GM18951 (cell line): Measurements from ENCODE around the gene ZNRF2.

ENCODE experiments used
- POLR2A ChIP-seq: IDR thresholded peaks from 4 replicates; pipeline ENCODE4 v1.6.1; 2011; ENCODE audit warnings: mild to moderate bottlenecking; ENCODE audit not compliant: insufficient read length, insufficient read depth; ENCODE audit errors: extremely low read depth
- in situ Hi-C: fragments of 300-500 bp; cut with MboI; formaldehyde crosslinking; loops from one replicate; pipeline ENCODE4 v1.12.0; 2022; ENCODE audit warnings: low sequenced_read_pairs, mixed read lengths, inconsistent platforms; ENCODE audit not compliant: unreplicated experiment

The ZNRF2 gene

DNA sequence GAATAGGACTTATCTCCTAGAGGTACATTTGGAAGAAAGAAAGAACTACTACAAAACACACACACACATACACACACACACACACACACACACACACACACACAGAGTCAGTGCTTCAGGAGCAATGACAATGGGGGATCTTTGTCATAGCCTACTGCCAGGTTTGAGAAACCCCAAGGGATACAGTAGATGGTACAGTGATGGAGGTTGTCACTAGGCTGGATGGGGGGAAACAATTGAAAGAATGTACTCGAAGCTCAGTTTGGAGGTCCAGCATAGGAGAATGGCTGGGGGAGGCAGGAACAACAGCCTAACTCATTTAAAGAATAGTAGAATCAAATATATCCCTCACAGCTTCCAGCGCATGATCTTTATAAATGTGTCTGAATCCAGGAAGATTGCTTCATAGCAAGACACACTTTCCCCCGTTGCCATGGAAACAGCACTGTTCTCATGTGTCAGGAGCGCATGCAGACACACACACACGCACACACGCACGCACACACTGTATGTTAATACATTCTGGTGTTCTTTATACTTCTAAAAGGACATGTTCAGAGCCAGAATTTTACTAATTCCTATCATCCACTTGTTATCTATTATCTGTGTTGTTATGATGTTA, 32.6 kb upstream of the ZNRF2 start:
- in situ Hi-C loops, result loop anchor here (25.0 kb wide), 1 partner anchor 310 kb away; no protein-coding TSS in a partner anchor
- no peak for TF ChIP-seq POLR2A

DNA sequence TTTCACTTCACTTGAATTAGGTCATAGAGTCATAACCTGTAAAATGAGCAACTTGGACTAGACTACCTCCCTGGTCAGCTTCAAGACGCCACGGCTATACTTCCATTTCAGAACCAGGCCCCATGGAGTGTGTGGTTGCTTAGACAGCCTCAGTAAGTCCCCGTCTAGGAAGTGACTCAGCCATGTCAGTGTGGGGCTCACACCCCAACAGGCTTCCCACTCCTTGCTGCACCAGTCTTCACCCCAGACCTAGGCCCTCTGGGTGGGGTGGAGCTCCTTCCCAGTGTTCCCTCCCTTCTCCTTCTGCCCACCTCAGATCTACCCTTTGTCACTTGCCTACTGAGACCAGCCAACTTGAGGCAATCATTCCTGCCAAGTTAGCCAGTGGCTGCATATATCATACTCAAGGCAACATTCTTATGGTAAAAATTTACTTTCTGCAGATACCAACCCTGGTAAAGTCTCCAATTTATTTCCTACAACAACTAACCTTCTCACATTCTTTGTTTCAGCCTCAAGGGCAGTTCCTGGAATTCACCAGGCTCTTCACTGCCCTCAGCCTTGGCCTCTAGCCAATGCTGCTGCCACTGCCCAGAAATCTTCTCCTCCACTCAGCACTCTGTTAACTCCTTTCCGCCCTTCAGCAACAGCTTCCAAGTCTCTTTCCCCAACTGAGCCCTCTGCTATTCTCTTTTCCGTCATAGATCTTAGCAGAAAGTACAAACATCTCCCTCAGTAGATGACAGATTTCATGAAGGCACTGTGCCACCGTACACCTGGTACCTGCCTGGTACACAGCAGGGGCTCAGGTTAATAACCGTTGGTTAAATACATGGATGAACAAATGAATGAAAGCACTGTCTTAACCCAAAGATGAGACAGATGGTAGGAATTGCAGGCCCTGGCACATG, 31.3 kb upstream of the ZNRF2 start:
- no peak for TF ChIP-seq POLR2A
- in situ Hi-C loops, result loop anchor here (25.0 kb wide), 1 partner anchor 309 kb away; no protein-coding TSS in a partner anchor

DNA sequence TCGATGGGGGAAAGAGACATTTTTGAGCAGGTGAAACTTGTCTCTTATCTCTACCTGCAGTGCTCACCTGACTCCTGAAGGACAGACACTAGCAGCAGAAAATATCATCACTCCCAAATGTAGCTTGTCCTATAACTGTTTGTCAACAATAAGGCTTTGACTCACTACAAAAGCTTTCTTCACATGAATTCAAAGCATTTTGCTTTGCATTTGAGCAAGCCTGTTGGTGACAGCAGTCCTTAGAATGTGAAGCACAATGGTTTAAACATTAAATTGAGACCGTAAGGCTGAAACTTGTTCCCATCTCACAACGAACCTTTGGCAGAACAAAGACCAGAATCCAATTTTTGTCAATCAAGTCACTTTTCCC, 30.6 kb upstream of the ZNRF2 start:
- in situ Hi-C loops, result loop anchor here (25.0 kb wide), 1 partner anchor 309 kb away; no protein-coding TSS in a partner anchor
- TF ChIP-seq POLR2A, result no peak

DNA sequence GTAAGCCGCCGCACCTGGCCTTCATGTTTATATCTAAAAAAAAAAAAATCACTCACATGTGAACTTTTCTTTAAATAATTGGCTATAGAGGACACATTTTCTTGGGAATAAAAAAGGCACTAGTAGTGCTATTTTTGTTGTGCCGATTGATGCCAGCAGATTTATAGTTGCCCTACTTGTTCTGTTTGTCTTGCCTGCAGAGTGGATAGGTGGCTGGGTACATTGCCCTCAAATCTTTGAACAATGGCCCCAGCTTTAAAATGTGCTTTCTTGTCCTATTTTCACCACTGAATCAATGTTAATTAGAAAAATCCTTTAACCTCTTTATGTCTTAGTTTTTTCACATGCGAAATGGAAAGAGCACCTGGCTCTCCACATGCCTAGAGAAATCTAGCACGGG, 30.1 kb upstream of the ZNRF2 start:
- in situ Hi-C loops, result loop anchor here (25.0 kb wide), 1 partner anchor 308 kb away; no protein-coding TSS in a partner anchor
- no peak for TF ChIP-seq POLR2A

DNA sequence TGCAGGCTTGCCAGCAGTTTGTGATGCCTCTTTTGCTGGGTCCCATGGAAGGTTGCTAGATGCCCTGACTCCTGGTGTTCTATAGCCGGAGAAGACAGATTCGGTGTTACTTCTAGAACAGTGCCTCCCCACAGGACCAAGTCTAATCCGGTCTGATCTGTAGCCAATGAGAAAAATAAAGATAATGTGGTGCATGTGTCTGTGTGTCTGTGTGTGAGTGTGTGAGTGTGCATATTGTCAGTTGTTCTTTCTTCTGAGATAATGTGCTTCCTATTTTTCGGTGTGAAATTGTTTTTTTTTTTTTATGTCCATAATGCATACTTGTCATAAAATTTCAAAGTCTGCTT, 29.7 kb upstream of the ZNRF2 start:
- in situ Hi-C loops, result loop anchor here (25.0 kb wide), 1 partner anchor 308 kb away; no protein-coding TSS in a partner anchor
- no peak for TF ChIP-seq POLR2A

DNA sequence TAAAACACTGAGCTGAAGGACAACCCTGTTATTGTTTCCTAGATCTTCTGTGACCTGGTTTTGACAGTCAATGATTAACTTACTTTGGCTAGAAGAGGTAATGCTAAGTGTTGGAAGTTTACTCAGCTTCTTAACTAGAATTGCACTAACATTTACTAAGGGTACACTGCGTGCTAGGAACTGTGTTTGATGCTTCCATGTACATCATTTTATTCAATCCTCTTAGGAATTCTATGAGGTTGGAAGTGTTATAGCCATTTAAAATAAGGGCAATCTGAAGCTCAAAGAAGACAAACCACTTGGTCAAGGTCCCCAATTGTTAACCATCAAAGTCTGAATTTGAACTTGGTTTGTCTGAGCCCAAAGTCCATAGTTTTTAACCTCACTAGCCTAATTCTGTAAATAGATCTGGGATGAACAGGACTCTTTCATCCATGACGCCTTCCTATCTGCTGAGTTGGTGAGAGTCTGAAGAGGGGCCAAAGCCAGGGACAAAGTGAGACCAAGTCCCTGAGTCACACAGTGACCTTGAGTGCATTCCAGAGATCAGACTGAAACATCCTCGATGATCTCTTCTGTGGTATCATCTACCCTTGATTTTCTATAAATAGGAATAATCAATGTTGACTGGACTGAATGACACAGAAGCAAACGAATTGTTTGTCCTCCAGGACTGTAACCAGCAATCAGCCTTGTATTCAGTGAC, 29.2 kb upstream of the ZNRF2 start:
- in situ Hi-C loops, result loop anchor here (25.0 kb wide), 1 partner anchor 307 kb away; no protein-coding TSS in a partner anchor
- TF ChIP-seq POLR2A, result no peak

DNA sequence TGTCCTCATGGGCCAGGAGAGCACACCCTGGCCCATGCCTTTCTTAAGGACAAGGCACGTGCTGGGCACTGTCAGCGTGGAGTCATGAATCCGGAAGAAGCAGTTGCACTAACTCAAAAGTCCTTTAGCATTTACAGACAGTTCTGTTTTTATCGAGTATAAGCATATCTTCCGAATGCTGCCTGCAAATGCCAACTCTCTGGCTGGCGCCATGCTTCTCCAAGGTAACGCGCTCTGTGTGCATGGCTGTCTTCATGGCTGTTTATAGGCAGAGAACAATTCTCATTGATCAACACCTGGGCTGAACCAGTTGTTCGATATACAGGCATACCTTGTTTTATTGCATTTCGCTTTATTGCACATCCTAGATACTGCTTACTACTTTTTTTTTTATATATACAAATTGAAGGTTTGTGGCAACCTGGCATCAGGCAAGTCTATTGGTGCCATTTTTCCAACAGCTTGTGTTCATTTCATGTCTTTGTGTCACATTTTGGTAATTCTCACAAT, 28.0 kb upstream of the ZNRF2 start:
- TF ChIP-seq POLR2A, result no peak
- in situ Hi-C loops, result loop anchor here (25.0 kb wide), 1 partner anchor 306 kb away; no protein-coding TSS in a partner anchor

DNA sequence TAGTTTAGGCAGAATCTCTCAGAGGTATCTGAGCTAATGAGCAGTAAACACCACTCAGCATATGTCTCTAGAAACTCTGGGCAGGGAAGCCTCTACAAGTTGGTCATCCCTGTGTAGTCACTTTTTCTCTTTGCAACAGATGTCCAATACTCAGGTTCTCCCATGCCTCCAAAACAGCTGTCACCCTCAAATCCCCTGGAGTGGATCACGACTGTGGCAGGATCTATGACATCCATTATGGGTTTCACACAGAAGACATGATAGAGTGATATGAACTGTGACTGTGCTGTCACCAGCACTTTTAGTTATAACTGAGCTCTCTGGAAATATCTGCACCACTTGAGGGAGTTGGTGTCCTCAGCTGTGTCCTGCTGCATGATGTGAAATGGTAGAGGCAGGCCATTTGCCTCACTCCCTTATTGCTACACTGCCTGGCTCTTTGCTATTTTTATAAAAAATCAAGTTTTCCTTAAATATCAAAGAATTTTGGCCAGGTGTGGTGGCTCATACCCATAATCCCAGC, 24.1 kb upstream of the ZNRF2 start:
- in situ Hi-C loops, result loop anchor here (25.0 kb wide), 1 partner anchor 302 kb away; no protein-coding TSS in a partner anchor
- TF ChIP-seq POLR2A, result no peak

DNA sequence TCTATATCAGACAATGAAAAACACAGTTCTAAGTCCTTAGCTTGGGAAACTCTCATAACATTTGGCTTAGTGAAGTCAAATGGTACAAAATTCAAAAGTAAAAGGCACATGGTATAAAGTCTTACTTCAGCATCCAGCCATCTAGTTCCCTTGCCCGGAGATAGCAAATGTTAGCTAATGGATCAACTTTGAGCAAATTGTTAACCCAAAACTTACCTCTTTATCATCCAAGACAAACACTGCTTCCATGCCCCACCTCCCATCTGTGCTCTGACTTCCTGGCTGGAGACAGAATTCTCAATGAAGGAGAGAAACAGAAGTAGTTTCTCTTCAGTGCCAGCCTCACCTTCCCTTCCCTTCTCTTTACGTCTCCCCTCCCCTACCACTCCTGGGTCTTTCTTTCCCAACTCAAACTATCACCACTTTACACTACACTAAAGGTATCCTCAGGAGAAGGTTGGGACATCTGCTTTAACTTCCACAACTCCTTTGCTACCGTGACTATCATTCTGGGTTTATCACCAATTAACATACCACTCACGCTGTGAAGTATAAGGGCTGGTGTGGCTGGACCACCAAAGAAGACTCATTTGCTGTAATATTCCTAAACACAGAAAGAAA, 21.2 kb upstream of the ZNRF2 start:
- in situ Hi-C loops, result loop anchor here (25.0 kb wide), 1 partner anchor 299 kb away; no protein-coding TSS in a partner anchor
- no peak for TF ChIP-seq POLR2A

DNA sequence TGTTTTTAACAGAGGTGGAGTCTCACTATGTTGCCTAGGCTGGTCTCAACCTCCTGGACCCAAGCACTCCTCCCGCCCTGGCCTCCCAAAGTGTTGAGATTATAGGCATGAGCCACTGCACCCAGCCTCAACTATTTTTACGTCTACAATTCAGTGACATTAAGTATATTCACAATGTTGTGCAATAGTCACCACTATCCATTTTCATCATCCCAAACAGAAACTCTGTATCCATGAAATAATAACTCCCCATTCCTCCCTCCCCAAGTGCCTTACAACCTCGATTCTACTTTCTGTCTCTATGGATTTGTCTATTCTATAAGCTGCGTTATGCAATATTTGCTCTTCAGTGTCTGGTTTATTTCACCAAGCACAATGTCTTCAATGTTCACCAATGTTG, 20.3 kb upstream of the ZNRF2 start:
- in situ Hi-C loops, result loop anchor here (25.0 kb wide), 1 partner anchor 298 kb away; no protein-coding TSS in a partner anchor

DNA sequence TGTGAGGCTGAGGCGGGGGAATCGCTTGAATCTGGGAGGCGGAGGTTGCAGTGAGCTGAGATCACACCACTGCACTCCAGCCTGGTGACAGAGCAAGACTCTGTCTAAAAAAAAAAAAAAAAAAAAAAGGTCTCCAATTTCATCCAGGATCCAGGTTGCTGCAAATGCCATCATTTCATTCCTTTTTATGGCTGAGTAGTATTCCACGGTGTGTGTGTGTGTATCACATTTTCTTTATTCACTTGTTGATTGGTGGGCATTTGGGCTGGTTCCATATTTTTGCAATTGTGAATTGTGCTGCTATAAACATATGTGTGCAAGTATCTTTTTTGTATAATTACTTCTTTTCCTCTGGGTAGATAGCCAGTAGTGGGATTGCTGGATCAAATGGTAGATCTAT, 19.2 kb upstream of the ZNRF2 start:
- in situ Hi-C loops, result loop anchor here (25.0 kb wide), 1 partner anchor 297 kb away; no protein-coding TSS in a partner anchor

More for the DNA sequence above, 20.3 kb upstream of the ZNRF2 start:
- TF ChIP-seq POLR2A, result no peak

DNA sequence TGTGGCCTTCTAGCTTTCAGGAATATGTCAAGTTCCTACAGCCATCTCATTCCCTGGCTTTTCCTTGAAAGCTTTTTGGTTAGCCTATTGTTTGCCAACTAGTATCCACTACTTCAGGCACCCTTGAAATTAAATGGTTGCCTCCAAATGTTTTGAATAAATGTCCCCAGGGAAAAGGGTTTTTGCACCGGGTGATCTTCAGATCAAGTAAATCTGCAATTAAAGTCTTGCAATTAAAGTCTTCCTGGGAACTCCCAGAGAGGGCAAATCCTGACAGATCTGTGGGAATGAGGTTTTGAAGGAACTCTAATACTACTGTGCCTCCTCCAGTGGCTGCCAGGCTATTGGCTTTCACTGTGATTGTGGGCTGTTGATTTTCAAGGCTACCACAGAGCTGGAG, 17.7 kb upstream of the ZNRF2 start:
- in situ Hi-C loops, result loop anchor here (25.0 kb wide), 1 partner anchor 296 kb away; no protein-coding TSS in a partner anchor
- TF ChIP-seq POLR2A, result no peak
